HG03064 (cell line): Measurements from ENCODE around the gene TEX35.

Source experiments
- ATAC-seq: cut with Tn5 transposase; IDR thresholded peaks from one replicate; pipeline ENCODE4 v1.9.1; 2021; ENCODE audit warnings: low read depth; ENCODE audit not compliant: unreplicated experiment

TEX35 gene

GRCh38 chr1:178571807-178572206 is 58.9 kb downstream of the TEX35 start:
- no peak for ATAC-seq
